HT1080 (cell line): ENCODE results near the gene CUL2. TPM values are rescaled to one million over a fixed set of nuclear protein-coding genes. Genes with fewer than 3 reads are reported as not detected.

ENCODE experiments used
- small RNA-seq: library from RNA; depleted of rRNA; stranded (forward); fragments of <200 nt; gene quantifications from one replicate; pipeline ENCODE3, GENCODE V24; 2014
- total RNA-seq: library from RNA; depleted of rRNA; stranded (reverse); fragments of >200 nt; shearing (Covaris generic); gene quantifications from 2 replicates; pipeline ENCODE4 v1.2.3, GENCODE V29; 2014; rRNA removed

CUL2 gene
- total RNA-seq, 1 experiment from 2014 or later, result 41.4 TPM

Small RNA genes within 50 kb of the gene (small RNA-seq; reads per million reads assigned to genes)
- gene MIR3611, result not detected
- not detected for gene RNU7-77P

Other genes starting within 250 kb of the CUL2 start
- 81.9 and 96.8 TPM in 2 replicates for gene CREM, start 36.5 kb upstream of the CUL2 start, total RNA-seq
- 65.3 and 80.4 TPM in 2 replicates for gene CCNY, start 246.2 kb upstream of the CUL2 start, total RNA-seq